ENCODE data around the gene PRICKLE2. TPM values are rescaled to one million over a fixed set of nuclear protein-coding genes. Genes with fewer than 3 reads are reported as not detected.

PRICKLE2 gene
- total RNA-seq, 2 experiments from 2014 or later: not detected

- Mint-ChIP-seq H3K4me3 (no peak overlapping the region), H3K27me3 (peaks cover 7% of the 10 kb centered on the region), H3K27ac (no peak overlapping the region), H3K9me3 (no peaks in the 10 kb centered on the region), H3K4me1 (ENCODE audit: low read depth) (no peaks in the 10 kb centered on the region), H3K36me3 (ENCODE audit: low read depth) (no peaks in the 10 kb centered on the region)
- intact Hi-C loops (cut with micrococcal nuclease): no loop called here
- ChIA-PET POLR2A (no interaction called here), CTCF (no interaction called here)
- ATAC-seq (no peak), DNase-seq (no peak)
- TF ChIP-seq CTCF (IDR thresholded peaks at IDR 0.05): no peak
Measured at GRCh38 chr3:64161481-64161952, 63.7 kb downstream of the PRICKLE2 start.

- CTCF ChIA-PET: no interaction called here
- POLR2A ChIA-PET: interaction anchor here (0.5 kb wide), 1 partner anchor 17 kb away, joined by 3 read pairs; no protein-coding TSS in a partner anchor
- Mint-ChIP-seq H3K4me3 (no peak overlapping the region), H3K27ac (no peak overlapping the region), H3K4me1 (ENCODE audit: low read depth) (no peaks in the 10 kb centered on the region), H3K27me3 (peaks cover 7% of the 10 kb centered on the region), H3K9me3 (no peaks in the 10 kb centered on the region), H3K36me3 (ENCODE audit: low read depth) (no peaks in the 10 kb centered on the region)
- DNase-seq (no peak), ATAC-seq (no peak)
- intact Hi-C loops (cut with micrococcal nuclease): no loop called here
- TF ChIP-seq CTCF (IDR thresholded peaks at IDR 0.05): no peak
Measured at GRCh38 chr3:64160000-64160695, 65.1 kb downstream of the PRICKLE2 start.

GRCh38 chr3:64158334-64158733, 66.9 kb downstream of the PRICKLE2 start:
- intact Hi-C loops (cut with micrococcal nuclease): no loop called here
- no peak overlapping the region for H3K4me3 Mint-ChIP-seq
- H3K4me1 Mint-ChIP-seq (ENCODE audit: low read depth): no peaks in the 10 kb centered on the region
- no peak for ATAC-seq
- ChIA-PET CTCF (no interaction called here), POLR2A (no interaction called here)
- DNase-seq: no peak
- TF ChIP-seq CTCF (IDR thresholded peaks at IDR 0.05): no peak
- no peak overlapping the region for H3K27ac Mint-ChIP-seq
- no peaks in the 10 kb centered on the region for H3K36me3 Mint-ChIP-seq (ENCODE audit: low read depth)
- no peaks in the 10 kb centered on the region for H3K9me3 Mint-ChIP-seq
- H3K27me3 Mint-ChIP-seq: peaks cover 5% of the 10 kb centered on the region

- DNase-seq: no peak
- no peaks in the 10 kb centered on the region for H3K36me3 Mint-ChIP-seq (ENCODE audit: low read depth)
- no peak overlapping the region for H3K27ac Mint-ChIP-seq
- no peak overlapping the region for H3K4me3 Mint-ChIP-seq
- H3K27me3 Mint-ChIP-seq: peaks cover 5% of the 10 kb centered on the region
- POLR2A ChIA-PET: no interaction called here
- intact Hi-C loops (cut with micrococcal nuclease): no loop called here
- ATAC-seq: no peak
- H3K4me1 Mint-ChIP-seq (ENCODE audit: low read depth): no peaks in the 10 kb centered on the region
- TF ChIP-seq CTCF (IDR thresholded peaks at IDR 0.05): no peak
- H3K9me3 Mint-ChIP-seq: no peaks in the 10 kb centered on the region
- CTCF ChIA-PET: no interaction called here
Measured at GRCh38 chr3:64157150-64158035, 67.9 kb downstream of the PRICKLE2 start.

GRCh38 chr3:64155328-64155727, 69.9 kb downstream of the PRICKLE2 start:
- H3K4me3 Mint-ChIP-seq: no peak overlapping the region
- POLR2A ChIA-PET: no interaction called here
- ATAC-seq (no peak), DNase-seq (no peak)
- H3K9me3 Mint-ChIP-seq: no peaks in the 10 kb centered on the region
- CTCF ChIA-PET: no interaction called here
- no peaks in the 10 kb centered on the region for H3K36me3 Mint-ChIP-seq (ENCODE audit: low read depth)
- no peak overlapping the region for H3K27ac Mint-ChIP-seq
- no peaks in the 10 kb centered on the region for H3K4me1 Mint-ChIP-seq (ENCODE audit: low read depth)
- intact Hi-C loops (cut with micrococcal nuclease): no loop called here
- H3K27me3 Mint-ChIP-seq: peaks cover 6% of the 10 kb centered on the region
- no peak for TF ChIP-seq CTCF (IDR thresholded peaks at IDR 0.05)
